OCI-LY7 (cell line): ENCODE measurements around the gene FABP2.

Source experiments
- CTCF ChIP-seq: fragments of 200-600 bp; sonication (generic); conservative IDR thresholded peaks from 2 replicates; pipeline ENCODE4 v1.5.1; 2014; ENCODE audit warnings: mild to moderate bottlenecking, antibody characterized with exemption, low read length, moderate library complexity, mixed read lengths
- EZH2phosphoT487 ChIP-seq: fragments of 200-600 bp; sonication (generic); IDR thresholded peaks from 2 replicates; pipeline ENCODE4 v1.6.1; 2018; ENCODE audit warnings: low read depth, borderline replicate concordance, mild to moderate bottlenecking, mixed run types, antibody characterized with exemption, low read length, moderate library complexity, mixed read lengths

DNA sequence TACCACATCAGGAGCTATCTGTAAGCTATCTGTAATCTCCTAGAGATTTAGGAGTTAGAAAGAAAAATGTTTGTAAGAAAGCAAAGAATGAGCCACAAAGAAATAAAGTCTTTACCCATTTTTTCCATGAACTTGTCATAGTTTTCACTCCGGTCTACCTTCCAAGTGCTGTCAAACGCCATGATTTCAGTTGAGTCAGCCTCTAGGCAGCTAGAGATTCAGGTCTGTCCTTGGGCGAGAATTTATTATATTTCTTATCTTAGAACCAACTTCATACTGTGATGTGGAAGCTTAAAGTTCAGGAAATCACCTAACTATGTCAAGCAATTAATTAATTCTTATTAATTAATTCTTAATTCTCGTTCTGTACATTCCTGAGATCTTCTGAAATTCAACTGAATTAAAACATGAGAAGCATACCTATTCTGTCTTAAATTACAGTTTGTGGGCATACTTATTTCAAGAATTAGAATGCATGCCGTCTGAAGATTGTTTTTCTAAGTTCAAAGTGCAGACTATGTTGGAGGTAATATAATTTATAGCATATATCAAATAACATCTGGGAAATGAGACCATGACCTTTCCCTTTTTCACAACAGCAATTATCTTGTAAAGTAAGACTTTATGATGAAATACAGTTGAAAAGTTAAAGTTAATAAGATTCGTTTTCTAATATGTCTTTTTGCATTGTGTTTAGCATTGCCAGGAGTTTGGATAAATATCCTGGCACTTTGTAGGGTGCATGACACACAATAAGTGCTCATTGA, at the start of gene FABP2:
- no peak for TF ChIP-seq CTCF
- TF ChIP-seq EZH2phosphoT487: no peak
